NB4 (cell line): Measurements from ENCODE around the gene CR1L.

Source experiments
- CTCF ChIP-seq: IDR thresholded peaks from one replicate; pipeline ENCODE4 v1.5.1; 2012; ENCODE audit warnings: low read depth, low read length
- MYC ChIP-seq: IDR thresholded peaks from 2 replicates; pipeline ENCODE4 v1.6.1; 2011; ENCODE audit warnings: low read depth, low read length
- POLR2A ChIP-seq: IDR thresholded peaks from 2 replicates; pipeline ENCODE4 v1.6.1; 2011; ENCODE audit warnings: mild to moderate bottlenecking; ENCODE audit not compliant: insufficient read length; ENCODE audit errors: extremely low read depth

DNA sequence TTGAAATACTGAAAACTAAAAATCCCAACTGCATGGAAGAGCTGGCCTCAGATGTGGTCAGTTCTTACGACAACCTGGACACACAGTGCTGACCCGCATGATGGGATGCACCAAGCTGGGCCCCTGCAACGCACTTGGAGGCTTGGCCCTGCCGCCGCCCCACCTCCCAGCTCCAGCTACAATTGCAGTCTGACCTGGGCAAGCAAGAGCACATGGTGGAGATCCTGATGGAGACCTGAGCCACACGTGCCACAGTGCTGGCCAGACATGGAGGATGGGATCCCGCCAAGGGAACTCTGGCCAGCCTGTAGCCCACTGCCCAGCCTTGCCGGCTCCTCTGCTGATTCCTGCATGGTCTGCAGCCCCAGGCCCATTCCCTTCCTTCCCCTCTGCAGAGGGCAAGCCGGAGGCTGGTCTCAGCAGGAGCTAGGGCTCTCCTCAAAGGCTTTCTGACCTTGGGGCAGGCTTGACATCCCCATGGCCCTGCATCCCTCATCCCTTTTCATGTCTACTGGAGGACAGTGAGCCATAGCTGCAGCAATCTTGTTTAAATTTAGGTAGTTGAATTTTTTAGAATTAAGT lies 14.1 kb downstream of the CR1L start:
- TF ChIP-seq POLR2A = no peak
- no peak for TF ChIP-seq CTCF
- no peak for TF ChIP-seq MYC
